ENCODE results near the gene PALS1.

GRCh38 chr14:67240168-67240932, 885 bp upstream of the PALS1 start:
- TF ChIP-seq SPI1 (IDR thresholded peaks at IDR 0.05; ENCODE audit: low read depth, low read length) (no peak), POLR2AphosphoS5 (IDR thresholded peaks at IDR 0.05; ENCODE audit: low read depth, low read length) (no peak), POLR2A (IDR thresholded peaks at IDR 0.05; ENCODE audit: low read depth, low read length) (no peak), TAF1 (IDR thresholded peaks at IDR 0.05; ENCODE audit: low read depth, low read length) (no peak), PAX5 (IDR thresholded peaks at IDR 0.05; ENCODE audit: insufficient read depth, low read length, severe bottlenecking) (no peak)

Data from GM12891 (cell line).